SK-N-SH treated with all-trans-retinoic acid at 6 μM for 48 hours (cell line): ENCODE data around the gene EPHB2.

ENCODE experiments used
- ARNTL ChIP-seq: fragments of 450-650 bp; formaldehyde crosslinking; IDR thresholded peaks from 2 replicates; pipeline ENCODE4 v1.5.0; 2020; ENCODE audit warnings: low read depth, mild to moderate bottlenecking, moderate library complexity, borderline replicate concordance
- PATZ1 ChIP-seq: fragments of 250-450 bp; sonication (Bioruptor Pico); IDR thresholded peaks from 2 replicates; pipeline ENCODE4 v1.8.0; 2020; ENCODE audit warnings: mild to moderate bottlenecking, moderate library complexity, borderline replicate concordance
- PPARA ChIP-seq: fragments of 250-450 bp; sonication (Bioruptor Pico); IDR thresholded peaks from 2 replicates; pipeline ENCODE4 v1.5.0; 2020; ENCODE audit warnings: mild to moderate bottlenecking, borderline replicate concordance
- TCF4 ChIP-seq: fragments of 250-450 bp; sonication (Bioruptor Pico); IDR thresholded peaks from 2 replicates; pipeline ENCODE4 v1.8.0; 2021; ENCODE audit warnings: mild to moderate bottlenecking, moderate library complexity, borderline replicate concordance
- ZC3H10 ChIP-seq: fragments of 250-450 bp; sonication (Bioruptor Pico); IDR thresholded peaks from 2 replicates; pipeline ENCODE4 v1.5.1; 2021; ENCODE audit warnings: mild to moderate bottlenecking, moderate library complexity
- ZFP3 ChIP-seq: fragments of 250-450 bp; sonication (Bioruptor Pico); IDR thresholded peaks from 2 replicates; pipeline ENCODE4 v1.5.0; 2020; ENCODE audit warnings: mild to moderate bottlenecking, moderate library complexity
- ZFP30 ChIP-seq: fragments of 450-650 bp; formaldehyde crosslinking; IDR thresholded peaks from 2 replicates; pipeline ENCODE4 v1.5.0; 2022; ENCODE audit warnings: mild to moderate bottlenecking, moderate library complexity
- ZNF70 ChIP-seq: fragments of 450-650 bp; formaldehyde crosslinking; IDR thresholded peaks from 2 replicates; pipeline ENCODE4 v1.5.0; 2020; ENCODE audit warnings: mild to moderate bottlenecking, moderate library complexity
- TF ChIP-seq, protein P1 (sequence below): fragments of 250-450 bp; sonication (Bioruptor Pico); IDR thresholded peaks from 2 replicates; pipeline ENCODE4 v1.5.1; 2020; ENCODE audit warnings: low read depth, mild to moderate bottlenecking, moderate library complexity
- TF ChIP-seq, protein P2 (sequence below): fragments of 250-450 bp; sonication (Bioruptor Pico); IDR thresholded peaks from 2 replicates; pipeline ENCODE4 v1.5.0; 2020; ENCODE audit warnings: mild to moderate bottlenecking, moderate library complexity
- TF ChIP-seq, protein P3 (sequence below): fragments of 250-450 bp; sonication (Bioruptor Pico); IDR thresholded peaks from 2 replicates; pipeline ENCODE4 v1.8.0; 2021; ENCODE audit warnings: low read depth, mild to moderate bottlenecking, moderate library complexity, borderline replicate concordance
- TF ChIP-seq, protein P4 (sequence below): fragments of 250-450 bp; sonication (Bioruptor Pico); IDR thresholded peaks from 2 replicates; pipeline ENCODE4 v1.5.1; 2021; ENCODE audit warnings: mild to moderate bottlenecking, moderate library complexity

DNA sequence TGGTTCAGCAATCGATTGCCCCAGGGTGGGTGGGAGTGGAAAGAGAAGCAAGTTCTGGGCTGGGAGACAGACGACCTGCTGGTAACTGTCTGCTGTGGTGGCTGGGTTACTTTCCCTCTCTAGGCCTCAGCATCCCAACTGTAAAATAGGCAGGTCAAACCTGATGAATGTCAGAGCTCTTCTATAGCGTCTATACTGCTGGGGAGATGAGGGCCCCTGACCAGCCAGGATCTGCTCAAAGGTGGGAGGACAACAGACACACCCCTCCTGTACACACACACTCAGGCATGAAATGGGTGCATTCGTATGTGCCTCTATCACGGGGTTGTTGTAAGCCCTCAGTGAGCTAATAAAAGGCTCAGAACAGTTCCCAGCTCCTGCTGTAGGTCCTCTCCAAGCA is 12.7 kb upstream of the EPHB2 start:
- TF ChIP-seq ARNTL (CRISPR knock-in tag) (no peak), ZFP30 (CRISPR knock-in tag) (no peak), ZFP3 (no peak), PATZ1 (CRISPR knock-in tag) (no peak), ZC3H10 (CRISPR knock-in tag) (no peak), TCF4 (CRISPR knock-in tag) (no peak), ZNF70 (CRISPR knock-in tag) (no peak), PPARA (no peak)
- TF ChIP-seq, protein P1, sequence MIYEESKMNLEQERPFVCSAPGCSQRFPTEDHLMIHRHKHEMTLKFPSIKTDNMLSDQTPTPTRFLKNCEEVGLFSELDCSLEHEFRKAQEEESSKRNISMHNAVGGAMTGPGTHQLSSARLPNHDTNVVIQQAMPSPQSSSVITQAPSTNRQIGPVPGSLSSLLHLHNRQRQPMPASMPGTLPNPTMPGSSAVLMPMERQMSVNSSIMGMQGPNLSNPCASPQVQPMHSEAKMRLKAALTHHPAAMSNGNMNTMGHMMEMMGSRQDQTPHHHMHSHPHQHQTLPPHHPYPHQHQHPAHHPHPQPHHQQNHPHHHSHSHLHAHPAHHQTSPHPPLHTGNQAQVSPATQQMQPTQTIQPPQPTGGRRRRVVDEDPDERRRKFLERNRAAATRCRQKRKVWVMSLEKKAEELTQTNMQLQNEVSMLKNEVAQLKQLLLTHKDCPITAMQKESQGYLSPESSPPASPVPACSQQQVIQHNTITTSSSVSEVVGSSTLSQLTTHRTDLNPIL (CRISPR knock-in tag) = no peak
- TF ChIP-seq, protein P2, sequence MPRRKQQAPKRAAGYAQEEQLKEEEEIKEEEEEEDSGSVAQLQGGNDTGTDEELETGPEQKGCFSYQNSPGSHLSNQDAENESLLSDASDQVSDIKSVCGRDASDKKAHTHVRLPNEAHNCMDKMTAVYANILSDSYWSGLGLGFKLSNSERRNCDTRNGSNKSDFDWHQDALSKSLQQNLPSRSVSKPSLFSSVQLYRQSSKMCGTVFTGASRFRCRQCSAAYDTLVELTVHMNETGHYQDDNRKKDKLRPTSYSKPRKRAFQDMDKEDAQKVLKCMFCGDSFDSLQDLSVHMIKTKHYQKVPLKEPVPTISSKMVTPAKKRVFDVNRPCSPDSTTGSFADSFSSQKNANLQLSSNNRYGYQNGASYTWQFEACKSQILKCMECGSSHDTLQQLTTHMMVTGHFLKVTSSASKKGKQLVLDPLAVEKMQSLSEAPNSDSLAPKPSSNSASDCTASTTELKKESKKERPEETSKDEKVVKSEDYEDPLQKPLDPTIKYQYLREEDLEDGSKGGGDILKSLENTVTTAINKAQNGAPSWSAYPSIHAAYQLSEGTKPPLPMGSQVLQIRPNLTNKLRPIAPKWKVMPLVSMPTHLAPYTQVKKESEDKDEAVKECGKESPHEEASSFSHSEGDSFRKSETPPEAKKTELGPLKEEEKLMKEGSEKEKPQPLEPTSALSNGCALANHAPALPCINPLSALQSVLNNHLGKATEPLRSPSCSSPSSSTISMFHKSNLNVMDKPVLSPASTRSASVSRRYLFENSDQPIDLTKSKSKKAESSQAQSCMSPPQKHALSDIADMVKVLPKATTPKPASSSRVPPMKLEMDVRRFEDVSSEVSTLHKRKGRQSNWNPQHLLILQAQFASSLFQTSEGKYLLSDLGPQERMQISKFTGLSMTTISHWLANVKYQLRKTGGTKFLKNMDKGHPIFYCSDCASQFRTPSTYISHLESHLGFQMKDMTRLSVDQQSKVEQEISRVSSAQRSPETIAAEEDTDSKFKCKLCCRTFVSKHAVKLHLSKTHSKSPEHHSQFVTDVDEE (CRISPR knock-in tag) = no peak
- TF ChIP-seq, protein P3, sequence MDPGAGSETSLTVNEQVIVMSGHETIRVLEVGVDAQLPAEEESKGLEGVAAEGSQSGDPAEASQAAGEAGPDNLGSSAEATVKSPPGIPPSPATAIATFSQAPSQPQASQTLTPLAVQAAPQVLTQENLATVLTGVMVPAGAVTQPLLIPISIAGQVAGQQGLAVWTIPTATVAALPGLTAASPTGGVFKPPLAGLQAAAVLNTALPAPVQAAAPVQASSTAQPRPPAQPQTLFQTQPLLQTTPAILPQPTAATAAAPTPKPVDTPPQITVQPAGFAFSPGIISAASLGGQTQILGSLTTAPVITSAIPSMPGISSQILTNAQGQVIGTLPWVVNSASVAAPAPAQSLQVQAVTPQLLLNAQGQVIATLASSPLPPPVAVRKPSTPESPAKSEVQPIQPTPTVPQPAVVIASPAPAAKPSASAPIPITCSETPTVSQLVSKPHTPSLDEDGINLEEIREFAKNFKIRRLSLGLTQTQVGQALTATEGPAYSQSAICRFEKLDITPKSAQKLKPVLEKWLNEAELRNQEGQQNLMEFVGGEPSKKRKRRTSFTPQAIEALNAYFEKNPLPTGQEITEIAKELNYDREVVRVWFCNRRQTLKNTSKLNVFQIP = no peak
- TF ChIP-seq, protein P4, sequence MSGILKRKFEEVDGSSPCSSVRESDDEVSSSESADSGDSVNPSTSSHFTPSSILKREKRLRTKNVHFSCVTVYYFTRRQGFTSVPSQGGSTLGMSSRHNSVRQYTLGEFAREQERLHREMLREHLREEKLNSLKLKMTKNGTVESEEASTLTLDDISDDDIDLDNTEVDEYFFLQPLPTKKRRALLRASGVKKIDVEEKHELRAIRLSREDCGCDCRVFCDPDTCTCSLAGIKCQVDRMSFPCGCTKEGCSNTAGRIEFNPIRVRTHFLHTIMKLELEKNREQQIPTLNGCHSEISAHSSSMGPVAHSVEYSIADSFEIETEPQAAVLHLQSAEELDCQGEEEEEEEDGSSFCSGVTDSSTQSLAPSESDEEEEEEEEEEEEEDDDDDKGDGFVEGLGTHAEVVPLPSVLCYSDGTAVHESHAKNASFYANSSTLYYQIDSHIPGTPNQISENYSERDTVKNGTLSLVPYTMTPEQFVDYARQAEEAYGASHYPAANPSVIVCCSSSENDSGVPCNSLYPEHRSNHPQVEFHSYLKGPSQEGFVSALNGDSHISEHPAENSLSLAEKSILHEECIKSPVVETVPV (CRISPR knock-in tag) = no peak
